ES-I3 (cell line): ENCODE results near the gene INPP5D.

ENCODE experiments used
- H3K36me3 ChIP-seq: 2 replicates; pipeline ENCODE4 v1.6.1; 2013; ENCODE audit warnings: mild to moderate bottlenecking, low read length, control low read depth, moderate library complexity; ENCODE audit not compliant: insufficient read depth
- H3K4me1 ChIP-seq: 2 replicates; pipeline ENCODE4 v1.6.1; 2013; ENCODE audit warnings: mild to moderate bottlenecking, control low read depth, low read length; ENCODE audit not compliant: insufficient read depth
- H3K9ac ChIP-seq: 2 replicates; pipeline ENCODE4 v1.6.1; 2013; ENCODE audit warnings: low read depth, mild to moderate bottlenecking, low read length, moderate library complexity
- H3K9me3 ChIP-seq: 2 replicates; pipeline ENCODE4 v1.6.1; 2013; ENCODE audit warnings: mild to moderate bottlenecking, low read length, moderate library complexity; ENCODE audit not compliant: control insufficient read depth, insufficient read depth

INPP5D gene

DNA sequence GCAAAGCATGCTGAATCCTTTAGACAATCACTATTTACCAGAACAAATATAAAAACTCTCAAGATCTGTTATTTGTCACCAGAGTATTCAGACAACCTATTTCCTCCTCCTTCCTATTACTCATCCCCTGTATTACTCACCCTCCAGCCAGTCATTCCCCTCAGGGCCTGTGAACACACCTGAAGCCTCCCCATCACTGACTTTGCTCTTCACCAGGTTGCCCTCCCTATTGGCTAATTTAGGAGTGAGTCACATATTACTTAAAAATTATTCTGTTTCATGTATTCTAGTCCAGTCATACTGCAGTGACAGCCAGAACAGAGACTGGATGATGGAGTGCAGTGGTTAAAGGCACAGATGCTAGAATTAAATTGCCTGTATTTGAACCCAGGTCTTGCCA, 187.6 kb downstream of the INPP5D start:
- Histone ChIP-seq H3K9me3 (peaks cover 4% of the 10 kb centered on the region; the same call in 1 of the 2 replicates), H3K9ac (no peak overlapping the region), H3K4me1 (peaks cover under 1% of the 10 kb centered on the region), H3K36me3 (no peaks in the 10 kb centered on the region)

DNA sequence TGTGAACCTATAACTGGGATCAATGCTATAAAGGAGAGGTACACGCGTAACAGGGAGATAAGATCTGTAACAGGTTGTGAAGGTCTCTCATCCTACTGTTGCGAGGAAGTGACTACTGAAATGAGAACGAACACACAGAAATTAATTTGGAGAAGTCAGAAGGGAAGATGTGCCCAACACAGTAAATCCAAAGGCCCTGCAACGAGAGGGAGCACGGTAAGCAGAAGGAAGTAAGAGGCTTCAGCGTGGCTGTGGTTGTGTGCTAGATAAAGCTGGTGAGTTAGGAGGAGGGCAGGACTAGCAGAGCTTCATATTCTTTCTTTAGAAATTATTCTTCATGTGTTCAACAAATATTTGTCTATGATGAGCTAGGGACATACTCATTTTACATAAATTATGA, 188.9 kb downstream of the INPP5D start:
- no peaks in the 10 kb centered on the region for H3K36me3 ChIP-seq
- peaks cover 4% of the 10 kb centered on the region for H3K4me1 ChIP-seq
- peaks cover 4% of the 10 kb centered on the region; the same call in 1 of the 2 replicates for H3K9me3 ChIP-seq
- no peak overlapping the region for H3K9ac ChIP-seq

DNA sequence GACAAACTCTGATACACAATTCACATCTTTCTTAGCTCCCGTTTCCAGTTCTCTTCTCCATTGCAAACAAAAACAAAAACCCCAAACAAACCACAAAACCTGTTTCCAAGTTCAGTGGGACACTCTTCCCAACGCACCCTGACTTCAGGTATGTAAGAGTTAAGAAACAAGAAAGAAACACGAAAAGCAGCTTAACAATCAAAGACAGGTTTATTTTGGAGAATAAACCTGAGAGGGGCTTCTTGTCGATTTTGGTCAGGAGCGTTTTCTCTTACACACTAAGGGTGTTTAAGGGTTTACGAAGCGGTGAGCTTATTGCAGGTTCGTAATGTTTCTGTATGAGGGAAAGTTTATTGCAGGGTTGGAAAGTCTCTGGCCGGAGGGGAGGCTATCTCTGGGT, 190.4 kb downstream of the INPP5D start:
- Histone ChIP-seq H3K36me3 (peaks cover 4% of the 10 kb centered on the region), H3K9me3 (peaks cover 4% of the 10 kb centered on the region; the same call in 1 of the 2 replicates), H3K9ac (no peak overlapping the region), H3K4me1 (peaks cover 4% of the 10 kb centered on the region)

DNA sequence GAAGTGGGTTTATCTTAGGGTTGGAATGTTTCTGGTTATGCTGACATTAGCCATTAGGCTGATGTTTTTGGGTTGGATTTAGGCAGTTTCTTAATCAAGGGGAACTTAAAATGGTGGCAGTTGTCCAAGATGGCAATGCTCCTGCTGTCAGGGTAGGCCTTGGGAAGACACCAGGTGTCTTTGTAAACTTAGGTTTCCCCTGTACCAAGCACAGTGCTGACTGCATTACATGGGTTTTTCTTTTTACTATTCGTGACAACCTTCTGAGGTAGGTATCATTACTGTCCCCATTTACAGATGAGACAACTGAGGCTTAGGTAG, 190.8 kb downstream of the INPP5D start:
- Histone ChIP-seq H3K4me1 (peaks cover 4% of the 10 kb centered on the region), H3K9ac (no peak overlapping the region), H3K9me3 (peaks cover 4% of the 10 kb centered on the region; the same call in 1 of the 2 replicates), H3K36me3 (peaks cover 7% of the 10 kb centered on the region)

DNA sequence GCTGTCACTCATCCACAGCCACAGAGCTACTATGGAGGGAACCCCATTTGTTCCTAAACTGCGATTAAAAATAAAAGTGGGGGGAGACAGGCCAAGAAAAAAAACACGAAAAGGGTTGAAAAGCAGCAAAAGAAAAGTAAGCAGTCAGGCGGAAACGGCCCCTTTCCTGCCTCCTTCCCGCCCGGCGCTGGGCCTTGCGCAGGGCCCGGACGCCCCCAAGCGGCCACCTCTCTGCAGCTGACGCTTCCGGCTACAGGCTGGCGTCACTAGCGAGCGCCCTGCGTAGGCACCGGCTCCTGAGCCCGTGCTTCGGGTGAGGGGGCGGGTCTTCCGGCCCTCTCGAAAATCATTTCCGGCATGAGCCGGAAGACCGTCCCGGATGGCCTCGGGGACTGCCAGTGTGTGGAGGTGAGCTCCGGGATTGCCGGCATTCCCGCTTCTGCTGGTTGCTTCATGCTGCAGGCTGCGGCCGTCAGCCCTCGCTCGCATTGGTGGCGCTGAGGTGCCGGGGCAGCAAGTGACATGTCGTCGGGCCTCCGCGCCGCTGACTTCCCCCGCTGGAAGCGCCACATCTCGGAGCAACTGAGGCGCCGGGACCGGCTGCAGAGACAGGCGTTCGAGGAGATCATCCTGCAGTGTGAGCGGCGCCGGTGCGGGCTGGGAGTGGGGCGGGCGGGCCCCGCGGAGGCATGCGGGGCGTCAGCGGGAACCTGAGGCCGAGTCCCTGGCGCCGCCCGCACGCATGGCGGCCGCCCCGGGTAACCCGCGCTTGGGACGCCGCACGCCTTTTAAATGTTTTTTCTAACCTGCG, 191.4 kb downstream of the INPP5D start, which contains the start of gene ATG16L1:
TSS of gene ATG16L1 (plus strand) at position 368 of the 811 bp plus-strand sequence. CDS start at position 523, 155 bp downstream.
- H3K4me1 ChIP-seq, result peaks cover 4% of the 10 kb centered on the region
- H3K36me3 ChIP-seq, result peaks cover 7% of the 10 kb centered on the region
- peaks cover 4% of the 10 kb centered on the region; the same call in 1 of the 2 replicates for H3K9me3 ChIP-seq
- peak within 1 kb of the TSS; percentile 95 for H3K9ac ChIP-seq

DNA sequence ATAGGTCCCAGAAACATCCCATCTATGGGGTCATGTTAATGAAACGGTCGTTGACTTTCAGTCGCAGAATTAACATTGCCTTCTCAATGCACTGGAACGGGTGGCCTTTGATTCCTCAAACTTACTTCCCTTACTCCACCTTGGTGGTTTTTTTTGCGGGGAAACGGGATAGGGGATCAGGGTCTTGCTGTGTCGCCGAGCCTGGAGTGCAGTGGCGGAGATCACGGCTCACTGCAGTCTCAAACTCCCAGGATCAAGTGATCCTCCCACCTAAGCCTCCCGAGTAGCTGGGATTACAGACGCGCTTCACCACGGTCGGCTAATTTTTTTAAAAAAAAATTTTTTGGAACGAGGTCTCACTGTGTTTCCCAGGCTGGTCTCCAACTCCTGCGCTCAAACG, 192.1 kb downstream of the INPP5D start:
- peaks cover 7% of the 10 kb centered on the region for H3K36me3 ChIP-seq
- peaks cover 4% of the 10 kb centered on the region; the same call in 1 of the 2 replicates for H3K9me3 ChIP-seq
- peak overlapping the region; percentile 95 for H3K9ac ChIP-seq
- peaks cover 4% of the 10 kb centered on the region for H3K4me1 ChIP-seq

DNA sequence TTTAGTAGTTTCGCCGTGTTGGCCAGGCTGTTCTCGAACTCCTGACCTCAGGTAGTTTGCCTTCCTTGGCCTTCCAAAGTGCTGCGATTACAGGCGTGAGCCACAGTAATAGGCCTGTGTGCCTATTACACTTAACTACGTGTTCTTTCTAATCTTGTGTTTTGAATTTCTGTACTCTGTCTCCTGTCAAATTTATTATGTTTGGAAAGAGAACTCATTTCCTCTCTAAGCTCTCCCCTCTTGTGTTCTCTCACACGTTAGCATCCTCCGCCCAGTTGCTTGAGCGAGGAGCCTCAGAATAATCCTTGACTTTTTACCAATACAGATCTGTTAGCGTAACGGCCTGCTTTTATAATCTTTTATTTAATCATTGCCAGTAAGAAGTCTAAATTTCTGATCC, 195.0 kb downstream of the INPP5D start:
- H3K9me3 ChIP-seq, result peaks cover 4% of the 10 kb centered on the region; the same call in 1 of the 2 replicates
- H3K36me3 ChIP-seq, result peaks cover 12% of the 10 kb centered on the region
- H3K4me1 ChIP-seq, result peaks cover 4% of the 10 kb centered on the region
- H3K9ac ChIP-seq, result no peak overlapping the region

DNA sequence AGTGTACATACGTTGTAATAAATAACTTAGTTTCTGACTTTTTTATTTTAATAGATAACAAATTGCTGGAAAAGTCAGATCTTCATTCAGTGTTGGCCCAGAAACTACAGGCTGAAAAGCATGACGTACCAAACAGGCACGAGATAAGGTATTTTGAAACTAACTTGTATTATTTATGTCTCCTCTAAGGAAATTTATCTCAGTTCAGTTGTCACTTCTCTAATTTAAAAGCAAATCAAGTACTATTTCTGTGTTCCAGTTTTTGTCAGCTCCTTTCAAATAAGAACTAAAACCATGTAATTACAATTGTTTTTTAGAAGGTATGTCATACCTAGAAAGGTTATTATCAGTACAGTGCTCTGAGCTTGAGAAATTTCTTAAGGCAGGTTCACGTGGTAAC, 195.9 kb downstream of the INPP5D start:
- Histone ChIP-seq H3K9me3 (peaks cover under 1% of the 10 kb centered on the region; the same call in 1 of the 2 replicates), H3K9ac (no peak overlapping the region), H3K36me3 (peaks cover 16% of the 10 kb centered on the region), H3K4me1 (peaks cover 4% of the 10 kb centered on the region)
